Transverse colon (tissue), 4 donors: ENCODE data around the gene VPS35L.

ENCODE experiments used
- EP300 ChIP-seq: sonication (generic); formaldehyde crosslinking; IDR thresholded peaks from one replicate; pipeline ENCODE4 v1.6.1; 2017; ENCODE audit warnings: antibody characterized with exemption, low read depth
- POLR2A ChIP-seq: fragments of 450-650 bp; IDR thresholded peaks from one replicate; pipeline ENCODE4 v1.6.1; 2016; ENCODE audit warnings: antibody characterized with exemption, mild to moderate bottlenecking, moderate library complexity
- POLR2AphosphoS5 ChIP-seq, 3 donors: sonication (generic); formaldehyde crosslinking; IDR thresholded peaks; one replicate each; pipeline ENCODE4 v1.6.1; 2016; ENCODE audit warnings: antibody characterized with exemption in 3 of 3
- TF ChIP-seq, protein P1 (sequence below), 5 experiments: fragments of 200-600 bp in 3 of 5; fragments of 450-650 bp in 2 of 5; sonication (generic) in 3 of 5; IDR thresholded peaks; 1 replicate in 2 of 5; 2 replicates in 3 of 5; pipeline ENCODE4 v1.5.1; 2016 to 2017; ENCODE audit warnings: antibody characterized with exemption in 5 of 5, inconsistent platforms in 3 of 5, mild to moderate bottlenecking in 2 of 5, moderate library complexity in 1 of 5

DNA sequence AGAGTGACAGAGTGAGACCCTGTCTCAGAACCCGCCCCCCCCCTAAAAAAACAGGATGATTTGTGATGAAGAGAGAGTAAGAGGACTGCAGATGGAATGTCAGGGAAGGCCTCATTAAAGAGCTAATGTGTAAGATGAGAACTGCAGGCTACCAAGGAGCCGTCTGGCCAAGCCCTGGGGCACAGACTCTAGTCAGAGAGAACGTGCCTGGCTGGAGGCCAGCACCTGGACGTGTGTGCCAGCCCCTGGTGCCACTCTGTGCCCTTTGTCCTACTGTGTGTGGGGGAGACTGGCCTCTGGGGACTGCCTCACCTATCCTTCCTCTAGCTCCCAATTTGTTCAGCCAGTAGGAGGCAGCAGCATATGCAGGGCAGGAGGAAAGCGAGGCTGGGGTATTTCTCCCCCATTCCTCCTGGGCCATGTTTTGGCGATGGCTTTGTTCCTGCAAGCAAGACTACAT, 125.4 kb downstream of the VPS35L start:
- TF ChIP-seq, protein P1, sequence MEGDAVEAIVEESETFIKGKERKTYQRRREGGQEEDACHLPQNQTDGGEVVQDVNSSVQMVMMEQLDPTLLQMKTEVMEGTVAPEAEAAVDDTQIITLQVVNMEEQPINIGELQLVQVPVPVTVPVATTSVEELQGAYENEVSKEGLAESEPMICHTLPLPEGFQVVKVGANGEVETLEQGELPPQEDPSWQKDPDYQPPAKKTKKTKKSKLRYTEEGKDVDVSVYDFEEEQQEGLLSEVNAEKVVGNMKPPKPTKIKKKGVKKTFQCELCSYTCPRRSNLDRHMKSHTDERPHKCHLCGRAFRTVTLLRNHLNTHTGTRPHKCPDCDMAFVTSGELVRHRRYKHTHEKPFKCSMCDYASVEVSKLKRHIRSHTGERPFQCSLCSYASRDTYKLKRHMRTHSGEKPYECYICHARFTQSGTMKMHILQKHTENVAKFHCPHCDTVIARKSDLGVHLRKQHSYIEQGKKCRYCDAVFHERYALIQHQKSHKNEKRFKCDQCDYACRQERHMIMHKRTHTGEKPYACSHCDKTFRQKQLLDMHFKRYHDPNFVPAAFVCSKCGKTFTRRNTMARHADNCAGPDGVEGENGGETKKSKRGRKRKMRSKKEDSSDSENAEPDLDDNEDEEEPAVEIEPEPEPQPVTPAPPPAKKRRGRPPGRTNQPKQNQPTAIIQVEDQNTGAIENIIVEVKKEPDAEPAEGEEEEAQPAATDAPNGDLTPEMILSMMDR (IDR thresholded peaks at IDR 0.05) = no peak
- TF ChIP-seq POLR2AphosphoS5 (IDR thresholded peaks at IDR 0.05) = no peak
- no peak for TF ChIP-seq POLR2A
- no peak for TF ChIP-seq EP300
